ENCODE measurements around the gene B4GAT1. TPM values are rescaled to one million over a fixed set of nuclear protein-coding genes. Genes with fewer than 3 reads are reported as not detected.

The B4GAT1 gene
- total and polyA plus RNA-seq, 2 of the 13 experiments (the other 11 are each of a cell fraction or from before 2014, with no cell fraction given), result 40.4 to 109 TPM

DNA sequence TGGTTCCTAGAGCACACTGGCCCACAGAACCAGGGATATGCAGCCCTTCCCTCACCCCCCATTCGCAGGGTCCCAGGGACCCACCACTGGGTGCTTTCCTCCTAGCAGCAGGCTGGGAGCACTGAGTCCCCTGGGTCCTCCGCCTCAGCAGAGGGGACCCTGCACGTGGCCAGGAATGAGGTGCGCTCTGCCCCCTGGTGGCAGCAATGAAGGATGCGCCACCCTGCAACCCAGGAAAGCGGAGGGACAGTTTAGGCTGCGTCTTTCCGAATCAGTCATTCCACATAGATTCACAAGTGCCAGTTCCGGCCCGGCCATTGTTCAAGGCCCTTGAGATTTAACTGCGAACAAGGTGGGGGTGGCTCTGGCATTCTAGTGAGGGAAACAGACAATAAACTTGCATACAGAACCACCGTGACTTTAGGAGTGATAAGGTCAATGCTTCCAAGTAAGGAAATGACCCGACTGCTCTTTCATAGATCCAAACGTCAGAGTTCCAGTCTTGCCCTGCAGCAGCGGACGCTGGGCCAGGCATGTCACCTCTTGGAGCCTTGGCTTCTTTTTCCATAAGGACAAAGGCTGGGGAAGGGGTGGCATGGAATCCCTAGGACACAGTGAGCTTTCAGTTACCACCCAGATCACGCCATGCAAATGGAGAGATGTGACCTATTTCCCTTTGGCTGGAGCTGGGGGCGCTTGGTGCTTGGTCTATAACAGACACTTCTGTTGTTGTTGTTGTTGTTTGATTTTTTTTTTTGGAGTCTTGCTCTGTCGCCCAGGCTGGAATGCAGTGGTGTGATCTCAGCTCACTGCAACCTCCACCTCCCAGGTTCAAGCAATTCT is 18.9 kb downstream of the B4GAT1 start (continued):
- TF ChIP-seq, protein P1, sequence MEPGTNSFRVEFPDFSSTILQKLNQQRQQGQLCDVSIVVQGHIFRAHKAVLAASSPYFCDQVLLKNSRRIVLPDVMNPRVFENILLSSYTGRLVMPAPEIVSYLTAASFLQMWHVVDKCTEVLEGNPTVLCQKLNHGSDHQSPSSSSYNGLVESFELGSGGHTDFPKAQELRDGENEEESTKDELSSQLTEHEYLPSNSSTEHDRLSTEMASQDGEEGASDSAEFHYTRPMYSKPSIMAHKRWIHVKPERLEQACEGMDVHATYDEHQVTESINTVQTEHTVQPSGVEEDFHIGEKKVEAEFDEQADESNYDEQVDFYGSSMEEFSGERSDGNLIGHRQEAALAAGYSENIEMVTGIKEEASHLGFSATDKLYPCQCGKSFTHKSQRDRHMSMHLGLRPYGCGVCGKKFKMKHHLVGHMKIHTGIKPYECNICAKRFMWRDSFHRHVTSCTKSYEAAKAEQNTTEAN (CRISPR knock-in tag; conservative IDR thresholded peaks at IDR 0.05), result no peak
- TF ChIP-seq ZSCAN22 (CRISPR knock-in tag; IDR thresholded peaks at IDR 0.05) (no peak), ZNF143 (CRISPR knock-in tag; IDR thresholded peaks at IDR 0.05) (peak; percentile 43; the same call in 1 of the 2 replicates), RFXANK (CRISPR knock-in tag; IDR thresholded peaks at IDR 0.05) (no peak), KLF15 (CRISPR knock-in tag; IDR thresholded peaks at IDR 0.05; ENCODE audit: borderline replicate concordance) (no peak; the same call in 1 of the 2 replicates), ZNF180 (CRISPR knock-in tag; IDR thresholded peaks at IDR 0.05; ENCODE audit: borderline replicate concordance, low read depth) (no peak), ZNF562 (CRISPR knock-in tag; IDR thresholded peaks at IDR 0.05; ENCODE audit: borderline replicate concordance) (no peak), DR1 (CRISPR knock-in tag; IDR thresholded peaks at IDR 0.05) (no peak), TBX2 (CRISPR knock-in tag; IDR thresholded peaks at IDR 0.05; ENCODE audit: borderline replicate concordance) (peak; percentile 68; the same call in 1 of the 2 replicates), ETV5 (CRISPR knock-in tag; IDR thresholded peaks at IDR 0.05; ENCODE audit: borderline replicate concordance) (peak; percentile 67; the same call in 1 of the 2 replicates)
- TF ChIP-seq, protein P2, sequence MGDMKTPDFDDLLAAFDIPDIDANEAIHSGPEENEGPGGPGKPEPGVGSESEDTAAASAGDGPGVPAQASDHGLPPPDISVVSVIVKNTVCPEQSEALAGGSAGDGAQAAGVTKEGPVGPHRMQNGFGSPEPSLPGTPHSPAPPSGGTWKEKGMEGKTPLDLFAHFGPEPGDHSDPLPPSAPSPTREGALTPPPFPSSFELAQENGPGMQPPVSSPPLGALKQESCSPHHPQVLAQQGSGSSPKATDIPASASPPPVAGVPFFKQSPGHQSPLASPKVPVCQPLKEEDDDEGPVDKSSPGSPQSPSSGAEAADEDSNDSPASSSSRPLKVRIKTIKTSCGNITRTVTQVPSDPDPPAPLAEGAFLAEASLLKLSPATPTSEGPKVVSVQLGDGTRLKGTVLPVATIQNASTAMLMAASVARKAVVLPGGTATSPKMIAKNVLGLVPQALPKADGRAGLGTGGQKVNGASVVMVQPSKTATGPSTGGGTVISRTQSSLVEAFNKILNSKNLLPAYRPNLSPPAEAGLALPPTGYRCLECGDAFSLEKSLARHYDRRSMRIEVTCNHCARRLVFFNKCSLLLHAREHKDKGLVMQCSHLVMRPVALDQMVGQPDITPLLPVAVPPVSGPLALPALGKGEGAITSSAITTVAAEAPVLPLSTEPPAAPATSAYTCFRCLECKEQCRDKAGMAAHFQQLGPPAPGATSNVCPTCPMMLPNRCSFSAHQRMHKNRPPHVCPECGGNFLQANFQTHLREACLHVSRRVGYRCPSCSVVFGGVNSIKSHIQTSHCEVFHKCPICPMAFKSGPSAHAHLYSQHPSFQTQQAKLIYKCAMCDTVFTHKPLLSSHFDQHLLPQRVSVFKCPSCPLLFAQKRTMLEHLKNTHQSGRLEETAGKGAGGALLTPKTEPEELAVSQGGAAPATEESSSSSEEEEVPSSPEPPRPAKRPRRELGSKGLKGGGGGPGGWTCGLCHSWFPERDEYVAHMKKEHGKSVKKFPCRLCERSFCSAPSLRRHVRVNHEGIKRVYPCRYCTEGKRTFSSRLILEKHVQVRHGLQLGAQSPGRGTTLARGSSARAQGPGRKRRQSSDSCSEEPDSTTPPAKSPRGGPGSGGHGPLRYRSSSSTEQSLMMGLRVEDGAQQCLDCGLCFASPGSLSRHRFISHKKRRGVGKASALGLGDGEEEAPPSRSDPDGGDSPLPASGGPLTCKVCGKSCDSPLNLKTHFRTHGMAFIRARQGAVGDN (CRISPR knock-in tag; IDR thresholded peaks at IDR 0.05), result peak; percentile 94
- TF ChIP-seq, protein P3, sequence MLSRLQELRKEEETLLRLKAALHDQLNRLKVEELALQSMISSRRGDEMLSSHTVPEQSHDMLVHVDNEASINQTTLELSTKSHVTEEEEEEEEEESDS (CRISPR knock-in tag; IDR thresholded peaks at IDR 0.05; ENCODE audit: borderline replicate concordance), result no peak
- TF ChIP-seq, protein P4, sequence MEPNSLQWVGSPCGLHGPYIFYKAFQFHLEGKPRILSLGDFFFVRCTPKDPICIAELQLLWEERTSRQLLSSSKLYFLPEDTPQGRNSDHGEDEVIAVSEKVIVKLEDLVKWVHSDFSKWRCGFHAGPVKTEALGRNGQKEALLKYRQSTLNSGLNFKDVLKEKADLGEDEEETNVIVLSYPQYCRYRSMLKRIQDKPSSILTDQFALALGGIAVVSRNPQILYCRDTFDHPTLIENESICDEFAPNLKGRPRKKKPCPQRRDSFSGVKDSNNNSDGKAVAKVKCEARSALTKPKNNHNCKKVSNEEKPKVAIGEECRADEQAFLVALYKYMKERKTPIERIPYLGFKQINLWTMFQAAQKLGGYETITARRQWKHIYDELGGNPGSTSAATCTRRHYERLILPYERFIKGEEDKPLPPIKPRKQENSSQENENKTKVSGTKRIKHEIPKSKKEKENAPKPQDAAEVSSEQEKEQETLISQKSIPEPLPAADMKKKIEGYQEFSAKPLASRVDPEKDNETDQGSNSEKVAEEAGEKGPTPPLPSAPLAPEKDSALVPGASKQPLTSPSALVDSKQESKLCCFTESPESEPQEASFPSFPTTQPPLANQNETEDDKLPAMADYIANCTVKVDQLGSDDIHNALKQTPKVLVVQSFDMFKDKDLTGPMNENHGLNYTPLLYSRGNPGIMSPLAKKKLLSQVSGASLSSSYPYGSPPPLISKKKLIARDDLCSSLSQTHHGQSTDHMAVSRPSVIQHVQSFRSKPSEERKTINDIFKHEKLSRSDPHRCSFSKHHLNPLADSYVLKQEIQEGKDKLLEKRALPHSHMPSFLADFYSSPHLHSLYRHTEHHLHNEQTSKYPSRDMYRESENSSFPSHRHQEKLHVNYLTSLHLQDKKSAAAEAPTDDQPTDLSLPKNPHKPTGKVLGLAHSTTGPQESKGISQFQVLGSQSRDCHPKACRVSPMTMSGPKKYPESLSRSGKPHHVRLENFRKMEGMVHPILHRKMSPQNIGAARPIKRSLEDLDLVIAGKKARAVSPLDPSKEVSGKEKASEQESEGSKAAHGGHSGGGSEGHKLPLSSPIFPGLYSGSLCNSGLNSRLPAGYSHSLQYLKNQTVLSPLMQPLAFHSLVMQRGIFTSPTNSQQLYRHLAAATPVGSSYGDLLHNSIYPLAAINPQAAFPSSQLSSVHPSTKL (CRISPR knock-in tag; IDR thresholded peaks at IDR 0.05), result peak; percentile 57
- TF ChIP-seq, protein P5, sequence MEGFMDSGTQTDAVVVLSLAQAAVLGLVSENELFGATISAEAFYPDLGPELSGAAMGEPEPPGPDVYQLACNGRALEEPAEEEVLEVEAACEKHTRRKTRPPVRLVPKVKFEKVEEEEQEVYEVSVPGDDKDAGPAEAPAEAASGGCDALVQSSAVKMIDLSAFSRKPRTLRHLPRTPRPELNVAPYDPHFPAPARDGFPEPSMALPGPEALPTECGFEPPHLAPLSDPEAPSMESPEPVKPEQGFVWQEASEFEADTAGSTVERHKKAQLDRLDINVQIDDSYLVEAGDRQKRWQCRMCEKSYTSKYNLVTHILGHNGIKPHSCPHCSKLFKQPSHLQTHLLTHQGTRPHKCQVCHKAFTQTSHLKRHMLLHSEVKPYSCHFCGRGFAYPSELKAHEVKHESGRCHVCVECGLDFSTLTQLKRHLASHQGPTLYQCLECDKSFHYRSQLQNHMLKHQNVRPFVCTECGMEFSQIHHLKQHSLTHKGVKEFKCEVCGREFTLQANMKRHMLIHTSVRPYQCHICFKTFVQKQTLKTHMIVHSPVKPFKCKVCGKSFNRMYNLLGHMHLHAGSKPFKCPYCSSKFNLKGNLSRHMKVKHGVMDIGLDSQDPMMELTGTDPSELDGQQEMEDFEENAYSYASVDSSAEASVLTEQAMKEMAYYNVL (CRISPR knock-in tag; IDR thresholded peaks at IDR 0.05; ENCODE audit: borderline replicate concordance), result no peak
- TF ChIP-seq, protein P6, sequence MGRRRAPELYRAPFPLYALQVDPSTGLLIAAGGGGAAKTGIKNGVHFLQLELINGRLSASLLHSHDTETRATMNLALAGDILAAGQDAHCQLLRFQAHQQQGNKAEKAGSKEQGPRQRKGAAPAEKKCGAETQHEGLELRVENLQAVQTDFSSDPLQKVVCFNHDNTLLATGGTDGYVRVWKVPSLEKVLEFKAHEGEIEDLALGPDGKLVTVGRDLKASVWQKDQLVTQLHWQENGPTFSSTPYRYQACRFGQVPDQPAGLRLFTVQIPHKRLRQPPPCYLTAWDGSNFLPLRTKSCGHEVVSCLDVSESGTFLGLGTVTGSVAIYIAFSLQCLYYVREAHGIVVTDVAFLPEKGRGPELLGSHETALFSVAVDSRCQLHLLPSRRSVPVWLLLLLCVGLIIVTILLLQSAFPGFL (CRISPR knock-in tag; IDR thresholded peaks at IDR 0.05), result no peak
